OCI-LY1 (cell line): Measurements from ENCODE around the gene GRAMD1A.
"Not testable (repeated sequence)": the region's sequence is repeated elsewhere in the genome, so short reads cannot be mapped to it uniquely, and the experiment has no call there.

Experiments
- EZH2 ChIP-seq: fragments of 200-600 bp; sonication (generic), shearing (Covaris generic); IDR thresholded peaks from 2 replicates; pipeline ENCODE4 v1.8.0; 2017; ENCODE audit warnings: borderline replicate concordance, mixed run types, mild to moderate bottlenecking, antibody characterized with exemption, low read length, moderate library complexity, mixed read lengths
- TF ChIP-seq, protein P1 (sequence below): fragments of 200-600 bp; sonication (generic), shearing (Covaris generic); IDR thresholded peaks from 2 replicates; pipeline ENCODE4 v1.5.1; 2017; ENCODE audit warnings: mild to moderate bottlenecking, antibody characterized with exemption, low read length, moderate library complexity, mixed read lengths

GRCh38 chr19:34998224-34998623, 1.9 kb upstream of the GRAMD1A start:
- TF ChIP-seq, protein P1, sequence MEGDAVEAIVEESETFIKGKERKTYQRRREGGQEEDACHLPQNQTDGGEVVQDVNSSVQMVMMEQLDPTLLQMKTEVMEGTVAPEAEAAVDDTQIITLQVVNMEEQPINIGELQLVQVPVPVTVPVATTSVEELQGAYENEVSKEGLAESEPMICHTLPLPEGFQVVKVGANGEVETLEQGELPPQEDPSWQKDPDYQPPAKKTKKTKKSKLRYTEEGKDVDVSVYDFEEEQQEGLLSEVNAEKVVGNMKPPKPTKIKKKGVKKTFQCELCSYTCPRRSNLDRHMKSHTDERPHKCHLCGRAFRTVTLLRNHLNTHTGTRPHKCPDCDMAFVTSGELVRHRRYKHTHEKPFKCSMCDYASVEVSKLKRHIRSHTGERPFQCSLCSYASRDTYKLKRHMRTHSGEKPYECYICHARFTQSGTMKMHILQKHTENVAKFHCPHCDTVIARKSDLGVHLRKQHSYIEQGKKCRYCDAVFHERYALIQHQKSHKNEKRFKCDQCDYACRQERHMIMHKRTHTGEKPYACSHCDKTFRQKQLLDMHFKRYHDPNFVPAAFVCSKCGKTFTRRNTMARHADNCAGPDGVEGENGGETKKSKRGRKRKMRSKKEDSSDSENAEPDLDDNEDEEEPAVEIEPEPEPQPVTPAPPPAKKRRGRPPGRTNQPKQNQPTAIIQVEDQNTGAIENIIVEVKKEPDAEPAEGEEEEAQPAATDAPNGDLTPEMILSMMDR = not testable (repeated sequence)
- not testable (repeated sequence) for TF ChIP-seq EZH2
